GM10248 (cell line): ENCODE measurements around the gene IL5RA.

Experiments
- CTCF ChIA-PET: fragments of 300-600 bp; sonication (Branson Sonifier 250); formaldehyde crosslinking; extraction: SDS; loops from one replicate; lab custom pipeline; 2021; ENCODE audit warnings: antibody characterized with exemption; lab: Yijun Ruan, JAX
- POLR2A ChIA-PET: fragments of 350-650 bp; sonication (Branson Sonifier 250); formaldehyde crosslinking; extraction: SDS; loops from one replicate; lab custom pipeline; 2020; ENCODE audit warnings: antibody characterized with exemption; lab: Yijun Ruan, JAX
- DNase-seq: peaks from one replicate; pipeline ENCODE4 v3.0.0; 2012; ENCODE audit errors: extremely low spot score
- TF ChIP-seq, protein P1 (sequence below): IDR thresholded peaks from 2 replicates; pipeline ENCODE4 v1.5.1; 2012; ENCODE audit warnings: mild to moderate bottlenecking, low read depth; ENCODE audit errors: extremely low read depth, missing control alignments, control extremely low read depth

IL5RA gene

DNA sequence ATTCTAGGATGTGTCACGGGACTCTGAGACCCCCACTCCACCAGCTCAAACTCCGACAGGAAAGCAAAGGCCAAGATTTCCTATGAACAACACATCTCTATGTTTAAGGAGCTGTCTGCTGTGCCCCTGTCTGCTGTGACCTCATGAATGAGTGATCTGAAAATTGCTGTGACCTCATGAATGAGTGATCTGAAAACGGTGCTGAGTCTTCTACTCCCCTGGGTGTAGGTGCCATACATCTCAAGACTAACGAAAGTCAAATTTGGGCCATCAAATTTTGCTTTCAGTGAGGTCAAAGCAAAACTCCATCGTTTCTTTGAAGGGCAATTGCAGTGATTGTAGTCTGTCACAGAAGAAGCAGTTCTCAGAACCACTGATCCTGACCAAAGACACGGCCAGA, 24.4 kb downstream of the IL5RA start:
- POLR2A ChIA-PET, result no interaction called here
- CTCF ChIA-PET, result interaction anchor here (1.4 to 2.3 kb wide), 3 partner anchors 10 to 115 kb away, joined by 3 to 4 read pairs (median 4); no protein-coding TSS in a partner anchor
- no peak for DNase-seq
- TF ChIP-seq, protein P1, sequence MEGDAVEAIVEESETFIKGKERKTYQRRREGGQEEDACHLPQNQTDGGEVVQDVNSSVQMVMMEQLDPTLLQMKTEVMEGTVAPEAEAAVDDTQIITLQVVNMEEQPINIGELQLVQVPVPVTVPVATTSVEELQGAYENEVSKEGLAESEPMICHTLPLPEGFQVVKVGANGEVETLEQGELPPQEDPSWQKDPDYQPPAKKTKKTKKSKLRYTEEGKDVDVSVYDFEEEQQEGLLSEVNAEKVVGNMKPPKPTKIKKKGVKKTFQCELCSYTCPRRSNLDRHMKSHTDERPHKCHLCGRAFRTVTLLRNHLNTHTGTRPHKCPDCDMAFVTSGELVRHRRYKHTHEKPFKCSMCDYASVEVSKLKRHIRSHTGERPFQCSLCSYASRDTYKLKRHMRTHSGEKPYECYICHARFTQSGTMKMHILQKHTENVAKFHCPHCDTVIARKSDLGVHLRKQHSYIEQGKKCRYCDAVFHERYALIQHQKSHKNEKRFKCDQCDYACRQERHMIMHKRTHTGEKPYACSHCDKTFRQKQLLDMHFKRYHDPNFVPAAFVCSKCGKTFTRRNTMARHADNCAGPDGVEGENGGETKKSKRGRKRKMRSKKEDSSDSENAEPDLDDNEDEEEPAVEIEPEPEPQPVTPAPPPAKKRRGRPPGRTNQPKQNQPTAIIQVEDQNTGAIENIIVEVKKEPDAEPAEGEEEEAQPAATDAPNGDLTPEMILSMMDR, result no peak

DNA sequence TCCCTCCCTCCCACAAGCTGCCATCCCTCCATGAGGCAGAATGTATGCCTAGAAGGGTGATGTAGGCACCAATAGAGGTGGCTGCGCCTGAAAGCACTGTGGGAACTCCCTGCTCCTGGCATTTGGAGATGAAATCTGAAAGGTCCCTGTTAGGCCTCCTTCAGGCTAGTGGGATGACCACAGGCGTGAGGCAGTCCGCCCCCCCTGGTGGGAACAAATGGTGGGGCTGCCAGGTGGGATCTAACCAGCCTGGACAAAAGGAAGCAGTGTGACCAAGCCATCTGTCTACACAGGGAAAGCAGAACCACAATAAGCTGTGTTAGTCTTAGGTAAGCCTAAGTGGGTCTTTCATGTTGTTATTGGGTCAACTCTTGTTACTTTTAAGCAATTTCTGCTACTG, 25.3 kb downstream of the IL5RA start:
- ChIA-PET POLR2A (no interaction called here), CTCF (interaction anchor here (2.3 kb wide), 1 partner anchor 19 kb away, joined by 4 read pairs; no protein-coding TSS in a partner anchor)
- DNase-seq, result no peak
- TF ChIP-seq, protein P1, result no peak

DNA sequence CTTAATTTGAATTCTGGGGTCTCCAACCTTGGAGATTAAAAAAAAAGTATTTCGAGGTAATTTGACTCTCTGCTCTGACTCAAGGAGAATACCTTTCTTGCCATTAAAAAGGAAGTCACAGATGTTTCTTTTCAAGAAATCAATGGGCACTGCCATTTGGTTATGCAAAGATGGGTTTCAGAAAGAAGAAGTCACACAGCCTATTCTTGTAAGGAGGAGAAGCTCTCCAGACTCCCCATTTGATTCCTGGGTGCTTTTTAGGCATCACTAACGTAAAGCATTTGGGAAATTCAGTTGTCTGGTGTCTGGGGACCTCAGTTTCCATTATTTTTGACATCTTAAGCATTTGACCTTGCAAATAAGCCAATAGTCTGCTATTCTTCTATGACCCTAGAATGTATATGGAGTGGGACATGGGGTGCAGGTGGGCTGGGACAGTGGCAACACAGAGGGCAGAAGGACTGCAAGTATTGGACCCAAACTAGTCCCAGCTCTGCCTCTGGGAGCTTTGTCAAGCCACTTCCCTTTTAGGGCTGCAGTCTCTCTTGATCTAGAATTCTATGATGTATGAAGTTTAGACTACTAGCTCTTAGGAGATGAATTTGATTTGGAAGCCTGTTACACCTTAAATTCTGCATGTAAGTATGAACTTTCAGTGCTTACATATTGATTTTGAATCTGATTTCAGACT, 27.8 kb downstream of the IL5RA start:
- POLR2A ChIA-PET, result no interaction called here
- CTCF ChIA-PET, result interaction anchor here (1.2 to 1.6 kb wide), 3 partner anchors 10 to 87 kb away, joined by 3 read pairs; no protein-coding TSS in a partner anchor
- peak; percentile 34 for DNase-seq
- TF ChIP-seq, protein P1, result no peak

DNA sequence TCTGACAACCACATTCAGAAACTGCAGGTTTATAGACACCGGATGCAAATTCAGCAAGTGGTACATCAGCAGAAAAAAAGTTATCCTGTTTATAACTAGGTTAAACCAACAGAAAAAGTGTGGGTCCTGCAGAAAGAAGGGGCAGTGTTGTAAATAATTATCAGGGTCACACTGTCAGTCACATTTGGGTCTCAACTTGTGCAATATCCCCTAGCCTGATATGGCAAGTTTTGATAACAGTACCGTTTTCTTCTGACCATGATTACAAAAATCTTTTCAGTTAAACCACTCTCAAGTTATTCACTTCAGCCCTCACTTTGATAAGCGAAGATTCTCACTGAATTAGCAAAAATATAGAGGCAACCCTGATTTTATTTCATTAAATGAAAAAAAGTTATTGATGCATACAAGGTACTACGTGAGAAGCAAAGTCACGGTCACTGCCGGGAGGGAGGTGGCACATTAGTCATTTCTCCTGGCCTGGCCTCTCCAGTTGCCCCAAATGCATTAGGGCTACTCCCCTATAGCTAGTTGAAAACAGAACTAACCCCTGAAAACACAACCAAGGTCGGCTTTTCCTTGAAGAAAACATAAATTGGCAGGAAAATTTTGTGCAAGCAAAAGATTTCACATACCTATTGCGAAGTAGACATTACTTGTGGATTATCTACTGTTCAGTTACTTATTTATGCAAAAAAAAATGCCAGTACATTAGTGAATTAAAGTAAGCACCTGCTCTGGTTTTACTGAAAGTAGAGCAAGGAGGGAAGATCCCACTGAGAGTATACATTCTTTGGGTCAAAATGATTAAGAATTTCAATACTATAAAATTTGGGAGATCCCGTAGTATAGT, 28.6 kb downstream of the IL5RA start:
- DNase-seq, result no peak
- POLR2A ChIA-PET, result no interaction called here
- TF ChIP-seq, protein P1, result no peak
- CTCF ChIA-PET, result no interaction called here

DNA sequence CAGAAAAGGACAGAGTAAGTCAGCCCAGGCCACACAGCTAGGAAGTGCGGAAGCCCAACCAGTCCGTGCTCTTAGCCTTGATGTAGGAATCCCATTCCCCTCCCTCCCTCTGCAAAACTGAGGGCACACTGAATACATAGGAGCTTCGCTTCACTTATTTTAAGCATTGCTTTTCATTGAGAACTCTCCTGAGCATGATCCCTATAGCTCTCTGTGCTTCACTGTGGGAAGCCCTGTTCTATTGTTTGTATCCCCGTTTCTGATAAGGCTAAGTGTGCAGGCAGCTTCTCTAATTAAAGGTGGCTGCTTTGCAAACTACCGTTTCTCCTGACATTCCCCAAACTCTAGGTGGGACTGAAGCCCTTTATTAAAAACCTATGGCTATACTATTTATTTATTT, 29.9 kb downstream of the IL5RA start:
- TF ChIP-seq, protein P1, result no peak
- ChIA-PET CTCF (interaction anchor here (1.3 kb wide), 1 partner anchor 26 kb away, joined by 3 read pairs; no protein-coding TSS in a partner anchor), POLR2A (no interaction called here)
- DNase-seq, result no peak

DNA sequence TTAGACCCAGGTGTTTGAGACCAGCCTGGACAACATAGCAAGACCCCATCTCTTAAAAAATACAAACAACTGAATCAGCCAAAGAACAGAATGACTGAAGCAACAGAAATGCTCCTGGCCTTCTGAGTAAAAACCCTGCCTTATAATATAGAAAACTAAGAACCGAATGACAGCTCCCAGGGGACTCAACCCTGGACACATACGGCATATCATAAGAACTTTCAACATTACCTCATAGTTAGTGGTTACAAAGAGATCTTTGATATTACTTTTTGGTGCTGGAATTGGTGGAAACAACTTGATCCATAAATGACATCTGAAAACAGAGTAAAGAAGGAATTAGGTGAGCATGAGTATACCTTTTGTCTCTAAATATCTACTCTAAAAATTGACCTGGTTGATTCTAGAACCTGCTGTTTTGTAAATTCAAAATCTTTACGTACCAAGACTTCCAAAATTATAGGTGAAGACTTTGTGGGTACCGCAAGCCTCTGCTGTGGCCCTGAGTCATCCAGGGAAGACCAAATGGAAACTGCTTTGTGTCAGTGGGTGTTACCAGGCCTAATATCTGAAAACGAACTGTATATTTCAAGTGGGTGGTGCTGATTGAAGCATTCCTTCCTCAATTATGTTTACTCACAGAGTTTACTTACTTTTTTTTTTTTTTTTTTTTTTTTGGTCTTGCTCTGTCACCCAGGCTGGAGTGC, 35.5 kb downstream of the IL5RA start:
- peak; percentile 26 for DNase-seq
- TF ChIP-seq, protein P1, result no peak
- ChIA-PET POLR2A (no interaction called here), CTCF (interaction anchor here (1.8 kb wide), 1 partner anchor 13 kb away, joined by 4 read pairs; no protein-coding TSS in a partner anchor)
